Central memory CD4-positive, alpha-beta T cell (primary cell): ENCODE measurements around the gene ZNF560.

ENCODE experiments used
- DNase-seq: peaks from one replicate; pipeline ENCODE4 v3.0.0; 2022

Gene ZNF560

DNA sequence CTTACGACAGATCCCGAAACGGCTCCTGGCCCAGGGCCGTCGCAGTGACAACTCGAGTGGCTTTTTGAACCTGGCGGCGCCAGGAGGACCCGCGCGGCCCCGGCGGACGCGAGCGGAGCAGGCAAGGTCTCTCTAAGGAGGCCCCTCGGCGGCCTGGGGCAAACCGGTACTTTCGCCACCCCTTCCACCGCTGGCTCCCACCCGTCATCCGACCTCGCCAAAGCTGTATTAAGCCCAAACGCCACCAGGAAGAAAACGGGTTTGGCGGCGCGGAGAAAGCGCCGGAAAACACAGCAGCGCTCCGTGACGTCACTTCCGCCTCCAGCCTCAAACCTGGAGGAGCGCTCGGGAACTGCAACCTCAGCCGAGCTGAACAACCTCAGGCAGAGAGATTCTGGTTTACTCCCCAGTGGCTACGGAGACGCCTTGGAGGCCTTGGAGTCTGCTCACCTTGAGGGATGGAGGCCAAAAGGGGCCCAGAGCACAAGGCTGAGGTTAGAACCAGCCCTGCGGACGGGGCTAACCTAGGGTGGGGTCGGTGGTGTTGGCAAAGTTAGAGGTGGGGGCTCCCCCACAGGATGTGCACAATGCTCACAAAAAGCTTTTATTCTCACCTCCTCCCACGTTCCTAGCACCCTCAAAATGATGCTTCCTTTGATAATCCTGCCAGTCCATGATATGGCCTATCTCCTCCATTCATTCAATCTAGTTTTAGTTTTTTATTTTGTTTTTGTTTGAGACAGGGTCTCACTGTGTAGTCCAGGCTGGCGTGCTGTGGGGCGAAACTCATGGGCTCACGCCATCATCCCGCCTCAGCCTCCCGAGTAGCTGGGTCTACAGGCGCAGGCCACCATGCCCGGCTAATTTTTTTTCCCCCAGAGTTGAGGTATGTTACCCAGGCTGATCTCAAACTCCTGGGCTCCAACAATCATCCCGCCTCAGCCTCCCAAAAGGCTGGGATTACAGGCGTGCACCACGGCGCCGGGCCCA is 62.8 kb downstream of the ZNF560 start, which contains the start of gene ZNF266:
Gene ZNF266 (minus strand): TSS at position 295 of the 990 bp plus-strand sequence. CDS start 15,484 bp downstream, outside the sequence.
- DNase-seq, result peak; percentile 89

DNA sequence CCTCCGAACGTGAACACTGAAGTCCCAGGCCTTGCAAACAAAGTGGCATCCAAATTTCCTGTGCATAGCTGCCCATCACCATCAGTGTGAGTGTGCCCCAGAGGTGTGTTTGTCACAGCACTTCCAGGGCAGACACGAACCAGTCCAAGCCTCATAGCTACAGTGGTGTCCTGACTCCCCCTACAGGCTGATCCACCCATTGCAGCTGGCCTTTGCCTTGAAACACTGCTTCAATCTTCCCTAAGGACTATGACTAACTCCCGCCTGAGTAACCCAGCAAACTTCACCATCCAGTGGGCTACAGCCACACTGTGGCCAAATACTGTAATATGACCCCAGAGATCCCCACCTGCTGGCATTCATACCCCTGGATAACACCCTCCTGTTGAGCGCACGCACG is 66.9 kb downstream of the ZNF560 start:
- peak; percentile 7 for DNase-seq

DNA sequence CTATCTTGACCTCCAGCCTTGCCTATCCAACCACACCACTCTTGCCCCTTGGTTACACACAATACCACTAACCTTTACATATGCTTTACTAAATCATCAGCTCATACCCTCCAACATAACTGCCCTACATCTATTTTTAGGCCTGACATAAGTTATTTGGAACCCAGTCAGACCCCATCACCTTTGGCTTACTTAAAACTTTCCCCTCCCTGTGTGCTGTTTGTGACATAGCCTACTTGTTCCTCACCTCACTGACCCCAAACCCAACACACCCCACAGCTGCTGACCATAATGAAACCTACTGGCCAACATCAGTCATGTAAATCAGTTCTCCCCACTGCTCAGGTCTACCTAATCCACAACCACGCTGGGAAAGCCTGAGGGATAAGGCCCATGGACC is 68.0 kb downstream of the ZNF560 start:
- no peak for DNase-seq

DNA sequence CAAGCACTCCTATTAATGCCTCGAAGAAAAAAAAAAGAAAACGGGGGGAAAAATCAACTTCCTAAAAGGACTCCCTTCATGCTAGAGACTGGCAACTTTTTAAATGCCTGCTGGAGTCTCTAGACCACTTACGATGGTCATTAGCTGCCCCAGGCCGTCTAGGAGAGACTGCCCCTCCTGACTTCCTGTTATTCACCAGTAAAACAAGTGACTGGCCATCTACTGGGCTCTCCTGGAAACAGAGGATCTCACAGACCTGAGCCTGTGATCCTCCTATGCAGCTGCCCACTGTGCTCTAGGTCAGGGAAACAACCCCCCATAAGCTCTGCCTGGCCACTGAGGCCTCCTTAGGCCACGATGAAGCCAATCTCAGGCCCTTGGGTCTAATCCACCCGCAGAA is 70.5 kb downstream of the ZNF560 start:
- DNase-seq, result no peak
